ENCODE measurements around the gene XRCC3. TPM values are rescaled to one million over a fixed set of nuclear protein-coding genes. Genes with fewer than 3 reads are reported as not detected.

Gene XRCC3
- total and polyA plus RNA-seq, 4 donors, result 1.7 to 14.1 (median 2.8) TPM

DNA sequence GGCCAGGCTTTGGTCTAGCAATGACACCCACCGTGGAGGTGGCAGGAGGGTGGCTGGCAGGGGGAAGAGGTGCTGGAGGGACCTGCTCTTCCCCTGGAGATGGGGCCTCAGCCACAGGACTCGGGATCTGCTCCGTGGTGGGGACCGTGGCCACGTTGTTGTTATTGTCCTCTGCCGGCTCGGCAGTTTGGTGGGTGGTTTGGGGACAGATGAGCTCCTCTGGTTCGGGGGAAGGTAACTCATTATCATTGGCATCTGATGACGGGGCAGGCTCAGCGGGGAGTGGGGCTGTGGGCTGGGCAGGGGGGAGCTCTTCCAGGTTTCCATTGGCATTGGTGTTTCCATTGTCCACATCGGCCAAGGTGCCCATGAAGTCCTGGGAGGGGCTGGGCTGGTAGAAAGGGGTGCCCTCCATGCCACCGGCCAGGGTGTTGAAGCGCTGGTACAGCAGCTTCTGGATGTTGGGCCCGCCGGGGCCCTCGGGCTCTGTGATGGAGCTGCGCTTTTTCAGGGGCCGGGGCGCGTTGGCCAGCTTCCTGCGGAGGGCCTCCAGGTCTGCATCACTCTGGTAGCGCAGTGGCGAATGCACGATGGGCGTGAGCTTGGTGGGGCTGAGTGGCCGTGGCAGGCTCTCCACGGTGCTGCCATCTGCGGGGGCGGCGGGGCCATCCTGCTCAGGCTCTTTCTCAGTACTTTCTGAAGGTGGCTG is 24.7 kb upstream of the XRCC3 start (continued):
- TF ChIP-seq, protein P1, sequence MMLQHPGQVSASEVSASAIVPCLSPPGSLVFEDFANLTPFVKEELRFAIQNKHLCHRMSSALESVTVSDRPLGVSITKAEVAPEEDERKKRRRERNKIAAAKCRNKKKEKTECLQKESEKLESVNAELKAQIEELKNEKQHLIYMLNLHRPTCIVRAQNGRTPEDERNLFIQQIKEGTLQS (IDR thresholded peaks at IDR 0.05), result no peak
- TF ChIP-seq GABPA (IDR thresholded peaks at IDR 0.05 in 1 of 2, conservative IDR thresholded peaks at IDR 0.05 in 1 of 2) (no peak), TAF1 (conservative IDR thresholded peaks at IDR 0.05) (no peak), JUND (IDR thresholded peaks at IDR 0.05) (no peak), HNF4A (conservative IDR thresholded peaks at IDR 0.05) (no peak)

DNA sequence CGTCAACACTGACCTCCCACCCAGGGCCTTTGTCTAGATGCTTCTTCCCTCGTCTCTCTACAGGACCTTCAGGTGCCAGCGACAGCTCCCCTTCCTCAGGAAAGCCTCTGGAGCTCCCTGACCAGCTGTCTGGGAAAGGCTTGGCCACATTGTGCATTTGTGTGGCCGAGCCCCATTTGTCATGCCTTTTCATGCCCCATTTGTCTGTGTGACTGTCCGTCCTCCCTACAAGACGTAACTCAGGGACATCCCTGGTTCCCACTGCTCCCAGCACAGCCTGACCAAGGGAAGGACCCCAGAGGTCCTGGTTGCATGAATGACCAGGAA is 24.2 kb upstream of the XRCC3 start:
- H3K4me3 ChIP-seq (ENCODE audit: low read depth in 1 of 3, low read length in 3 of 3), result no peak overlapping the region
- 95% methylated on average over 6 of the region's 6 CpGs for WGBS
- H3K9ac ChIP-seq (ENCODE audit: low read depth in 1 of 2, low read length in 2 of 2), result no peak overlapping the region
- H3K27ac ChIP-seq (ENCODE audit: low read depth in 1 of 2, low read length in 2 of 2), result no peak overlapping the region
- H3K36me3 ChIP-seq (ENCODE audit: control insufficient read depth in 4 of 4, insufficient read depth in 3 of 4, low read depth in 1 of 4, low read length in 3 of 4), result peaks cover 3 to 34% (median 12%) of the 10 kb centered on the region in 4 donors
- TF ChIP-seq NR2F2 (IDR thresholded peaks at IDR 0.05), result no peak
- no peak for TF ChIP-seq SP1 (IDR thresholded peaks at IDR 0.05)
- no peak for TF ChIP-seq JUND (IDR thresholded peaks at IDR 0.05)
- no peak for TF ChIP-seq RAD21 (IDR thresholded peaks at IDR 0.05)
- peaks cover 0 to 4% (median 1%) of the 10 kb centered on the region in 4 donors for H3K4me1 ChIP-seq (ENCODE audit: control insufficient read depth in 4 of 4, insufficient read depth in 4 of 4, low read length in 3 of 4)
- DNase-seq (ENCODE audit: low spot score), result no peak
- no peaks in the 10 kb centered on the region for H3K27me3 ChIP-seq (ENCODE audit: control insufficient read depth in 4 of 4, insufficient read depth in 4 of 4, low read length in 3 of 4)
- no peaks in the 10 kb centered on the region for H3K9me3 ChIP-seq (ENCODE audit: control insufficient read depth in 4 of 4, low read length in 3 of 4)

DNA sequence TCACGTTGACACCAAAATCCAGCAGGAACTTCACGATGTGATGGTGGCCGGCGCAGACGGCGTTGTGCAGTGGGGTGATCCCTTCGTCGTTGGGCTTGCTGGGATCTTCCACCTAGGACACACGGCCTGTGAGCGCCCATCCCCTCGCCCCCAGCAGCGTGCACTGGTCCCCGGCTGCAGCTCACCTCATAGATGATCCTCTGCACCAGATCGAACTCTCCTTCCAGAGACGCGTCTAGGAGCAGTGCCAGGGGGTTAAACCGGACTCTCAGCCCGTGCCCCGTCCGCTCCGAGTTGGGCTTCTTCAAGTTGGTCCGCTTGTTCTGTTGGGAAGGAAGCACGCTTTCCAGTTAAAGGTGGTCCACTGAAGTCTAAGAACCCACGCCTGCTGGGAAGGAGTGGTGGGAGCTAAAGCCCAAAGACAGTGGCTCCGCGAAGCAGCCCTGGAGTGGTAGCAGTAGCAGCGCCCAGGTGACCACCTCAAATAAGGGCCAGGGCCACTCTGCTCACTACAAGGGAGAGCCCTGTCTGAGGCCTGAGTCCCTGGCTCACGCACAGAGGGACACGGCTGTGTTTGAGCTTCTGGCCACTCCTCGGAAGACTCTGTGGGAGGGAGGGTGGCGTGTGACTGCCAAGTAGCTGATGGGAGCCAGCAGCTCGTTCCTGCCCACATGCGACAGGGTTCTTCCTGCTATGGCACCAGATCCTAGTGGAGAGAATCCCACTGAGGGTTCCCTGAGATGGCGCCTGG is 23.6 kb upstream of the XRCC3 start:
- Histone ChIP-seq H3K4me3 (ENCODE audit: low read depth in 1 of 3, low read length in 3 of 3) (no peak overlapping the region), H3K9me3 (ENCODE audit: control insufficient read depth in 4 of 4, low read length in 3 of 4) (no peaks in the 10 kb centered on the region), H3K27ac (ENCODE audit: low read depth in 1 of 2, low read length in 2 of 2) (no peak overlapping the region), H3K27me3 (ENCODE audit: control insufficient read depth in 4 of 4, insufficient read depth in 4 of 4, low read length in 3 of 4) (no peaks in the 10 kb centered on the region), H3K4me1 (ENCODE audit: control insufficient read depth in 4 of 4, insufficient read depth in 4 of 4, low read length in 3 of 4) (peaks cover 0 to 4% (median 1%) of the 10 kb centered on the region in 4 donors), H3K36me3 (ENCODE audit: control insufficient read depth in 4 of 4, insufficient read depth in 3 of 4, low read depth in 1 of 4, low read length in 3 of 4) (peaks cover 3 to 36% (median 12%) of the 10 kb centered on the region in 4 donors), H3K9ac (ENCODE audit: low read depth in 1 of 2, low read length in 2 of 2) (no peak overlapping the region)
- WGBS, result 95% methylated on average over 34 of the region's 34 CpGs
- DNase-seq (ENCODE audit: low spot score), result no peak
- TF ChIP-seq RXRA (IDR thresholded peaks at IDR 0.05) (no peak), HNF4A (conservative IDR thresholded peaks at IDR 0.05) (no peak), JUND (IDR thresholded peaks at IDR 0.05) (no peak), HNF4G (IDR thresholded peaks at IDR 0.05) (no peak), FOXA2 (IDR thresholded peaks at IDR 0.05) (no peak), NR2F2 (IDR thresholded peaks at IDR 0.05) (no peak), FOXA1 (IDR thresholded peaks at IDR 0.05) (no peak), EGR1 (IDR thresholded peaks at IDR 0.05; ENCODE audit: low read depth in 2 of 2) (no peak), RAD21 (IDR thresholded peaks at IDR 0.05) (no peak), GABPA (IDR thresholded peaks at IDR 0.05 in 1 of 2, conservative IDR thresholded peaks at IDR 0.05 in 1 of 2) (no peak), TAF1 (conservative IDR thresholded peaks at IDR 0.05) (no peak)
- TF ChIP-seq, protein P1 (IDR thresholded peaks at IDR 0.05), result no peak
- TF ChIP-seq, protein P2, sequence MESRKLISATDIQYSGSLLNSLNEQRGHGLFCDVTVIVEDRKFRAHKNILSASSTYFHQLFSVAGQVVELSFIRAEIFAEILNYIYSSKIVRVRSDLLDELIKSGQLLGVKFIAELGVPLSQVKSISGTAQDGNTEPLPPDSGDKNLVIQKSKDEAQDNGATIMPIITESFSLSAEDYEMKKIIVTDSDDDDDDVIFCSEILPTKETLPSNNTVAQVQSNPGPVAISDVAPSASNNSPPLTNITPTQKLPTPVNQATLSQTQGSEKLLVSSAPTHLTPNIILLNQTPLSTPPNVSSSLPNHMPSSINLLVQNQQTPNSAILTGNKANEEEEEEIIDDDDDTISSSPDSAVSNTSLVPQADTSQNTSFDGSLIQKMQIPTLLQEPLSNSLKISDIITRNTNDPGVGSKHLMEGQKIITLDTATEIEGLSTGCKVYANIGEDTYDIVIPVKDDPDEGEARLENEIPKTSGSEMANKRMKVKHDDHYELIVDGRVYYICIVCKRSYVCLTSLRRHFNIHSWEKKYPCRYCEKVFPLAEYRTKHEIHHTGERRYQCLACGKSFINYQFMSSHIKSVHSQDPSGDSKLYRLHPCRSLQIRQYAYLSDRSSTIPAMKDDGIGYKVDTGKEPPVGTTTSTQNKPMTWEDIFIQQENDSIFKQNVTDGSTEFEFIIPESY (IDR thresholded peaks at IDR 0.05), result no peak
- TF ChIP-seq, protein P3, sequence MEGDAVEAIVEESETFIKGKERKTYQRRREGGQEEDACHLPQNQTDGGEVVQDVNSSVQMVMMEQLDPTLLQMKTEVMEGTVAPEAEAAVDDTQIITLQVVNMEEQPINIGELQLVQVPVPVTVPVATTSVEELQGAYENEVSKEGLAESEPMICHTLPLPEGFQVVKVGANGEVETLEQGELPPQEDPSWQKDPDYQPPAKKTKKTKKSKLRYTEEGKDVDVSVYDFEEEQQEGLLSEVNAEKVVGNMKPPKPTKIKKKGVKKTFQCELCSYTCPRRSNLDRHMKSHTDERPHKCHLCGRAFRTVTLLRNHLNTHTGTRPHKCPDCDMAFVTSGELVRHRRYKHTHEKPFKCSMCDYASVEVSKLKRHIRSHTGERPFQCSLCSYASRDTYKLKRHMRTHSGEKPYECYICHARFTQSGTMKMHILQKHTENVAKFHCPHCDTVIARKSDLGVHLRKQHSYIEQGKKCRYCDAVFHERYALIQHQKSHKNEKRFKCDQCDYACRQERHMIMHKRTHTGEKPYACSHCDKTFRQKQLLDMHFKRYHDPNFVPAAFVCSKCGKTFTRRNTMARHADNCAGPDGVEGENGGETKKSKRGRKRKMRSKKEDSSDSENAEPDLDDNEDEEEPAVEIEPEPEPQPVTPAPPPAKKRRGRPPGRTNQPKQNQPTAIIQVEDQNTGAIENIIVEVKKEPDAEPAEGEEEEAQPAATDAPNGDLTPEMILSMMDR (IDR thresholded peaks at IDR 0.05; ENCODE audit: low read depth, low read length, missing input control), result no peak

Measured in liver (tissue), 9 donors.